ENCODE results near the gene GLDN. TPM values are rescaled to one million over a fixed set of nuclear protein-coding genes. Genes with fewer than 3 reads are reported as not detected.

The GLDN gene
- total and polyA plus RNA-seq, 2 of the 4 experiments (the other 2 are of a cell fraction): under 0.01 TPM; not detected in 1

DNA sequence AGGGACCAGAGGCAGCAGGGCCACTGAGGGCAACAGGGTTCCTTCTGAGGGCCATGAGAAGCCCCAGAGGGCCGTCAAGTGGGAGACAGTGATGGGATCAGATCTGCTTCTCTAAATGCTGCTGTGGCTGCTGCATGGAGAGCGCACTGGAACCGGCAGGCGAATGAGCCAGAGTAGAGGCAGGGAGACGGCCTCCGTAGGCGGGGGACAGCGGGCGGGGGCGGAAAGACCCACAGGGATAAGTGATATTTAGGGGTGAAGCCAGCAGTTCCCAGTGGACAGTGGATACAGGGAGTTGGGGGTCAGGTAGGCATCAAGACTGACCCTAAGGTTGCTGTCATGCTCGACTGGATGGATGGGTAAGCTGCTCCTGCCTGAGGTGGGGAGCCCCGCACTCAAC is 45.0 kb downstream of the GLDN start:
- no peak overlapping the region for H2AFZ ChIP-seq (replicated peaks; ENCODE audit: low read length, poor library complexity)
- H3K14ac ChIP-seq (replicated peaks; ENCODE audit: low read depth, low read length): no peak overlapping the region
- TF ChIP-seq BHLHE40 (IDR thresholded peaks at IDR 0.05; ENCODE audit: low read depth, low read length) (no peak), ELK1 (IDR thresholded peaks at IDR 0.05; ENCODE audit: borderline replicate concordance, low read depth, low read length) (no peak), MXI1 (IDR thresholded peaks at IDR 0.05; ENCODE audit: borderline replicate concordance, low read depth, low read length) (no peak), CTCF (conservative IDR thresholded peaks at IDR 0.05; ENCODE audit: low read depth, low read length) (no peak), POLR2A (IDR thresholded peaks at IDR 0.05; ENCODE audit: low read depth, low read length) (no peak), CEBPB (IDR thresholded peaks at IDR 0.05; ENCODE audit: low read depth, low read length) (no peak), RCOR1 (IDR thresholded peaks at IDR 0.05; ENCODE audit: insufficient replicate concordance, low read length) (no peak), RFX5 (IDR thresholded peaks at IDR 0.05; ENCODE audit: low read depth, low read length) (no peak), SMC3 (IDR thresholded peaks at IDR 0.05; ENCODE audit: low read depth, low read length) (no peak), MAFK (IDR thresholded peaks at IDR 0.05; ENCODE audit: low read depth, low read length) (no peak), NFE2L2 (IDR thresholded peaks at IDR 0.05; ENCODE audit: low read depth, low read length) (no peak), FOS (IDR thresholded peaks at IDR 0.05; ENCODE audit: low read depth, low read length) (no peak), CHD1 (IDR thresholded peaks at IDR 0.05; ENCODE audit: low read depth, low read length) (no peak), RAD21 (IDR thresholded peaks at IDR 0.05; ENCODE audit: low read length) (no peak), MAZ (IDR thresholded peaks at IDR 0.05; ENCODE audit: borderline replicate concordance, low read depth, low read length) (no peak)
- TF ChIP-seq, protein P1, sequence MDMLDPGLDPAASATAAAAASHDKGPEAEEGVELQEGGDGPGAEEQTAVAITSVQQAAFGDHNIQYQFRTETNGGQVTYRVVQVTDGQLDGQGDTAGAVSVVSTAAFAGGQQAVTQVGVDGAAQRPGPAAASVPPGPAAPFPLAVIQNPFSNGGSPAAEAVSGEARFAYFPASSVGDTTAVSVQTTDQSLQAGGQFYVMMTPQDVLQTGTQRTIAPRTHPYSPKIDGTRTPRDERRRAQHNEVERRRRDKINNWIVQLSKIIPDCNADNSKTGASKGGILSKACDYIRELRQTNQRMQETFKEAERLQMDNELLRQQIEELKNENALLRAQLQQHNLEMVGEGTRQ (IDR thresholded peaks at IDR 0.05; ENCODE audit: low read depth, low read length): no peak
- no peaks in the 10 kb centered on the region for H3K79me1 ChIP-seq (ENCODE audit: low read depth in 1 of 2, low read length in 2 of 2)
- ChIA-PET CTCF (no interaction called here), POLR2A (ENCODE audit: unreplicated experiment) (no interaction called here)
- no peak overlapping the region for H4K91ac ChIP-seq (ENCODE audit: insufficient read depth, low read depth, low read length)
- no peak overlapping the region for H3K23ac ChIP-seq (ENCODE audit: low read depth, low read length)
- BruUV-seq (replicated peaks): no TSS peak
- H3K4me1 ChIP-seq (ENCODE audit: control insufficient read depth, insufficient read depth, low read length): no peaks in the 10 kb centered on the region
- intact Hi-C loops (cut with micrococcal nuclease): no loop called here
- H2BK120ac ChIP-seq (ENCODE audit: low read depth, low read length): no peak overlapping the region
- in situ Hi-C loops (cut with MboI; ENCODE audit: low sequenced_read_pairs): no loop called here
- no peak overlapping the region for H2BK20ac ChIP-seq (ENCODE audit: low read depth, low read length)
- no peak overlapping the region for H2BK15ac ChIP-seq (ENCODE audit: low read depth, low read length)
- H3K27ac ChIP-seq (ENCODE audit: insufficient read depth, low read length): no peak overlapping the region
- no peaks in the 10 kb centered on the region for H4K20me1 ChIP-seq (ENCODE audit: insufficient read depth, low read length)
- no peak for DNase-seq
- H3K18ac ChIP-seq (ENCODE audit: low read depth, low read length): no peak overlapping the region
- H3K9me1 ChIP-seq (ENCODE audit: insufficient read depth, low read length): no peaks in the 10 kb centered on the region; the same call in 1 of the 2 replicates
- 96% methylated on average over 9 of the region's 12 CpGs; no CpG with 5 or more reads in 1 of the 2 experiments for WGBS, 2 experiments (ENCODE audit: extremely low coverage in 2 of 2, insufficient read length in 1 of 2)
- no peak overlapping the region for H4K8ac ChIP-seq (ENCODE audit: low read depth in 2 of 2, low read length in 2 of 2)
- no peak overlapping the region for H3K4me3 ChIP-seq (ENCODE audit: insufficient read depth, low read depth, low read length)
- H3K27me3 ChIP-seq (ENCODE audit: control insufficient read depth, insufficient read depth, low read length): peaks cover 25% of the 10 kb centered on the region
- H3K4me2 ChIP-seq (ENCODE audit: low read depth, low read length): no peak overlapping the region
- no peak overlapping the region for H2AK9ac ChIP-seq (replicated peaks; ENCODE audit: low read depth, low read length, poor library complexity)
- no peak overlapping the region for H4K5ac ChIP-seq (ENCODE audit: low read depth, low read length)
- no peak overlapping the region for H3K4ac ChIP-seq (ENCODE audit: low read depth, low read length)
- no peaks in the 10 kb centered on the region for H3K36me3 ChIP-seq (ENCODE audit: control insufficient read depth, insufficient read depth, low read length)
- no peak overlapping the region for H3K9ac ChIP-seq (ENCODE audit: low read depth, low read length)
- no peak for ATAC-seq (ENCODE audit: low read depth)
- no peak overlapping the region for H2AK5ac ChIP-seq (ENCODE audit: low read depth, low read length)
- no peak overlapping the region for H2BK5ac ChIP-seq (ENCODE audit: low read depth, low read length, poor library complexity, severe bottlenecking)
- dilution Hi-C loops (cut with HindIII; ENCODE audit: low sequenced_read_pairs, unreplicated experiment): no loop called here
- no peaks in the 10 kb centered on the region for H3K9me3 ChIP-seq (ENCODE audit: control insufficient read depth, insufficient read depth, low read length)
- H3K56ac ChIP-seq (ENCODE audit: extremely low read depth, insufficient read depth, low read length): no peak overlapping the region
